ENCODE measurements around the gene CHI3L1. TPM values are rescaled to one million over a fixed set of nuclear protein-coding genes. Genes with fewer than 3 reads are reported as not detected.

The CHI3L1 gene
- total and polyA plus RNA-seq, 9 donors: 4.0 to 70.5 (median 6.8) TPM; not detected in 1

GRCh38 chr1:203204756-203205155 is 18.3 kb upstream of the CHI3L1 start:
- intact Hi-C loops (cut with DNase I): no loop called here
- no peak for TF ChIP-seq CTCF (IDR thresholded peaks at IDR 0.05)
- no peak for TF ChIP-seq POLR2A (IDR thresholded peaks at IDR 0.05)
- TF ChIP-seq EP300 (IDR thresholded peaks at IDR 0.05): no peak
- Histone ChIP-seq H3K36me3 (no peaks in the 10 kb centered on the region), H3K4me1 (ENCODE audit: insufficient read depth) (no peaks in the 10 kb centered on the region), H3K27me3 (no peaks in the 10 kb centered on the region), H3K4me3 (no peak overlapping the region), H3K27ac (no peak overlapping the region), H3K9me3 (no peaks in the 10 kb centered on the region)
- WGBS, 3 donors: 72 to 87% (median 82%) methylated on average over 2 of the region's 2 CpGs
- DNase-seq: no peak

GRCh38 chr1:203202431-203203245 is 16.1 kb upstream of the CHI3L1 start:
- Histone ChIP-seq H3K4me3 (no peak overlapping the region), H3K9me3 (no peaks in the 10 kb centered on the region), H3K4me1 (ENCODE audit: insufficient read depth) (no peaks in the 10 kb centered on the region), H3K27ac (no peak overlapping the region), H3K27me3 (no peaks in the 10 kb centered on the region), H3K36me3 (no peaks in the 10 kb centered on the region)
- 76 to 80% (median 79%) methylated on average over 15 of the region's 15 CpGs for WGBS, 3 donors
- intact Hi-C loops (cut with DNase I): no loop called here
- DNase-seq: no peak
- TF ChIP-seq POLR2A (IDR thresholded peaks at IDR 0.05) (no peak), CTCF (IDR thresholded peaks at IDR 0.05) (no peak), EP300 (IDR thresholded peaks at IDR 0.05) (no peak)

- Histone ChIP-seq H3K4me1 (ENCODE audit: insufficient read depth) (no peaks in the 10 kb centered on the region), H3K4me3 (no peak overlapping the region), H3K36me3 (no peaks in the 10 kb centered on the region), H3K9me3 (no peaks in the 10 kb centered on the region), H3K27ac (no peak overlapping the region), H3K27me3 (no peaks in the 10 kb centered on the region)
- intact Hi-C loops (cut with DNase I): no loop called here
- DNase-seq: no peak
- WGBS, 3 donors: 77 to 92% (median 78%) methylated on average over 10 of the region's 10 CpGs
- TF ChIP-seq POLR2A (IDR thresholded peaks at IDR 0.05) (no peak), EP300 (IDR thresholded peaks at IDR 0.05) (no peak), CTCF (IDR thresholded peaks at IDR 0.05) (no peak)
These were observed 15.2 kb upstream of the CHI3L1 start for GRCh38 chr1:203201516-203202205.

- TF ChIP-seq CTCF (IDR thresholded peaks at IDR 0.05) (no peak), EP300 (IDR thresholded peaks at IDR 0.05) (no peak), POLR2A (IDR thresholded peaks at IDR 0.05) (no peak)
- no peaks in the 10 kb centered on the region for H3K27me3 ChIP-seq
- no peak overlapping the region for H3K27ac ChIP-seq
- no peaks in the 10 kb centered on the region for H3K9me3 ChIP-seq
- DNase-seq: no peak
- no peaks in the 10 kb centered on the region for H3K36me3 ChIP-seq
- intact Hi-C loops (cut with DNase I): no loop called here
- 48 to 73% (median 64%) methylated on average over 1 of the region's 1 CpG for WGBS, 3 donors
- H3K4me1 ChIP-seq (ENCODE audit: insufficient read depth): no peaks in the 10 kb centered on the region
- no peak overlapping the region for H3K4me3 ChIP-seq
These were observed 14.4 kb upstream of the CHI3L1 start for GRCh38 chr1:203200916-203201315.

Data from ovary (tissue), 9 donors.